OCI-LY1 (cell line): ENCODE data around the gene FOXF2.
"Not testable (repeated sequence)": the region's sequence is repeated elsewhere in the genome, so short reads cannot be mapped to it uniquely, and the experiment has no call there.

ENCODE experiments used
- EZH2 ChIP-seq: fragments of 200-600 bp; sonication (generic), shearing (Covaris generic); IDR thresholded peaks from 2 replicates; pipeline ENCODE4 v1.8.0; 2017; ENCODE audit warnings: borderline replicate concordance, mixed run types, mild to moderate bottlenecking, antibody characterized with exemption, low read length, moderate library complexity, mixed read lengths
- TF ChIP-seq, protein P1 (sequence below): fragments of 200-600 bp; sonication (generic), shearing (Covaris generic); IDR thresholded peaks from 2 replicates; pipeline ENCODE4 v1.5.1; 2017; ENCODE audit warnings: mild to moderate bottlenecking, antibody characterized with exemption, low read length, moderate library complexity, mixed read lengths

DNA sequence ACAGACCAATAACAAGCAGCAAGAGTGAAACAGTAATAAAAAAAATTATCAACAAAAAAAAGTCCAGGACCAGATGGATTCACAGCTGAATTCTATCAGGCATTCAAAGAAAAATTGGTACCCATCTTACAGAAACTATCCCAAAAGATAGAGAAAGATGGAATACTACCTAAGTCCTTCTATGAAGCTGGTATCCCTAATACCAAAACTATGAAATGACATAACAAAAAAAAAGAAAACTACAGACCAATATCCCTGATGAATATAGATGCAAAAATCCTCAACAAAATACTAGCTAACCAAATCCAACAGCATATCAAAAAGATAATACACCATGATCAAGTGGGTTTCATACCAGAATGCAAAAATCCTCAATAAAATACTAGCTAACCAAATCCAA lies 34.3 kb upstream of the FOXF2 start:
- TF ChIP-seq, protein P1, sequence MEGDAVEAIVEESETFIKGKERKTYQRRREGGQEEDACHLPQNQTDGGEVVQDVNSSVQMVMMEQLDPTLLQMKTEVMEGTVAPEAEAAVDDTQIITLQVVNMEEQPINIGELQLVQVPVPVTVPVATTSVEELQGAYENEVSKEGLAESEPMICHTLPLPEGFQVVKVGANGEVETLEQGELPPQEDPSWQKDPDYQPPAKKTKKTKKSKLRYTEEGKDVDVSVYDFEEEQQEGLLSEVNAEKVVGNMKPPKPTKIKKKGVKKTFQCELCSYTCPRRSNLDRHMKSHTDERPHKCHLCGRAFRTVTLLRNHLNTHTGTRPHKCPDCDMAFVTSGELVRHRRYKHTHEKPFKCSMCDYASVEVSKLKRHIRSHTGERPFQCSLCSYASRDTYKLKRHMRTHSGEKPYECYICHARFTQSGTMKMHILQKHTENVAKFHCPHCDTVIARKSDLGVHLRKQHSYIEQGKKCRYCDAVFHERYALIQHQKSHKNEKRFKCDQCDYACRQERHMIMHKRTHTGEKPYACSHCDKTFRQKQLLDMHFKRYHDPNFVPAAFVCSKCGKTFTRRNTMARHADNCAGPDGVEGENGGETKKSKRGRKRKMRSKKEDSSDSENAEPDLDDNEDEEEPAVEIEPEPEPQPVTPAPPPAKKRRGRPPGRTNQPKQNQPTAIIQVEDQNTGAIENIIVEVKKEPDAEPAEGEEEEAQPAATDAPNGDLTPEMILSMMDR = not testable (repeated sequence)
- TF ChIP-seq EZH2 = not testable (repeated sequence)
